Activated CD8-positive, alpha-beta memory T cell treated with anti-CD3 and anti-CD28 coated beads for 48 hours (primary cell): Measurements from ENCODE around the gene FIGNL1.

ENCODE experiments used
- DNase-seq, 3 experiments: peaks; one replicate each; pipeline ENCODE4 v3.0.0-alpha.2; 2020; ENCODE audit warnings: low read depth in 2 of 3, low spot score in 2 of 3

The FIGNL1 gene

DNA sequence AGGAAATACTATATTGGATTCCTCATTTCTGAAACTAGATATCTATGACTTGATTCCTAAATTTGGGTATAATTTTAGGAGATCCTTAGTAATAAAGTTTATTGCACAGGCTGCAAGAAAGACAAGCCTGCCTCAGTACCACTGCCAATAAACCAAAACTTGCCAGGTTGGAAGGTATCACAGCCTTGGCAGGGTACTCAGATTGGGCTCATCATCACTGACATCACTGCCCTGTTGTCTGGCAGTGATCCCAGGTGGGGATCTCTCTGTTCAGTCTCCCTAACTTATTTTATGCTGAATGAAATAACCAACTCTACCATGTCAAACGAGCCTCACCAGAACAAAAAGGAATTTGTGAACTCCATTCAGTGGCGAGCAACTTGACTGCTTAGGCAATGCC is 18.8 kb downstream of the FIGNL1 start:
- DNase-seq: no peak

DNA sequence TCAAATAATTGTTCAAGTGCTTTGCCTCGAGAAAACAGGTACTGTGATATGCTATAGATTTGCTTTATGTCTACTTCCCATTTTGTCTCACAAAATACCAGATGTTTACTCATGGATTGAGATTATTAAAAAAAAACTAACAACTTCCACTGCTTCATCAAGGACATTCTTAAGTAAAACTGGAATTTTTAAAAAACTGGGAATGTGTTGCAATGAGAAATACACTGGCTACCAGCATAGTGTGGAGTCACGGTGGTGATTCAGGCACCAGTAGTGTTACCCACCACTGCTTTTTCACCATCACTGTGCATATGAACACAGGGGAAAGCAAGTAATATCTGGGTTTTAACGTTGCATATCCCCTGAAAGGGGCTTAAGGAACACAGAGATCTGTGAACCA is 21.2 kb downstream of the FIGNL1 start:
- no peak for DNase-seq

DNA sequence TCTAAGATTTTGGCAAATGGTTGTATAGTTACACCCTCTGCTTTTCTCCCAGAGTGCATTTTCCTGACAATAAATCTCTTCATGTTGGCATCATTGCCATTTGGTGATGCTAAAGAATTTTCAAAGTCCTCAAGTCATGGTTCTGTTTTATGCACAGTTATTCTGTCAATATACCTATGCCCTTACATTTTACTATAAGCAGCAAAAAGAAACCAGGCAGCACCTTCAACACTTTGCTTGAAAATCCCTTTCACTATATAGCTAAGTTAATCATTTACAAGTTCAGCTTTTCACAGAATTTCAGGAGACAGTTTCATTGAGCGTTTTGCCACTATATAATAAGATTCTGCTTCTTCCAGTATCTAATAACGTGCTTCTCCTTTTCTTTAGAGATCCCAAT is 22.6 kb downstream of the FIGNL1 start:
- no peak for DNase-seq

GRCh38 chr7:50426280-50427045 is 23.7 kb downstream of the FIGNL1 start:
- DNase-seq: no peak

DNA sequence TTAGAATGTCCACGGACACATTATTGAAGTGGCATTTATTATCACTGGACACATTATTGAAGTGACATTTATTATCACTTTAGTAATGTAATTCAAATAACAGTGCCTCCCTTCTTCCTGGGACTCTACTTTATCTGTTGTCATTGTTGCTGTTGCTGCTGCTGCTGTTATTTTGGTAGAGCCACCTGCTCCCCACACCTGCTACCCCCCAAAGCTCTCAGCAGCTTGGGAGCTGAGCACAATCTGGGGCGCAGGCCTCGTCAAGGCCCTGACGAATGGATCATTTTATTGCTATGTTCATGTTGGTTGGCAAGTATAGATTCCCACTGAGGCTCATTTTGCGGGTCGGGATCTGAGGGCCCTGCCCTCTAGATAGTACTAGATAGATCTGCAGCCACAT is 24.8 kb downstream of the FIGNL1 start:
- no peak for DNase-seq

- DNase-seq: no peak
Observed at GRCh38 chr7:50423860-50424259, 26.3 kb downstream of the FIGNL1 start.

DNA sequence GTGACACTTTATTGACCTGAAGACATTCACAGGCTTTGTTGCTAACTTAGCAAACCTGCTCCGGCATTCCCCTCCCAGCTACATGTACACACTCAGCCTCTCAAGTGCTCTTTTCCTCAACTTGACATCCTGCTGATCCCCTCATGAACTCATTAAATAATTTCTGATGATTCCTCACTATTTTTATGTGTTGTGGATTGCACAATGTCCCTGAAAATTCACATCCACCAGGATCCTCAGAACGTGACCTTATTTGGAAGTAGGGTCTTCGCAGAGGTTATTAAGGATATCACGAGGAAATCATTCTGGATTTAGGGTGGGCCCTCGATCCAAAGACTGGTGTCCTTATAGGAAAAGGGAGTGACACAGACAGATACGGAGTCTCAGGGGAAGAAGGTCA is 27.3 kb downstream of the FIGNL1 start:
- DNase-seq: no peak

- no peak for DNase-seq
Observed at GRCh38 chr7:50421043-50421442, 29.1 kb downstream of the FIGNL1 start.

DNA sequence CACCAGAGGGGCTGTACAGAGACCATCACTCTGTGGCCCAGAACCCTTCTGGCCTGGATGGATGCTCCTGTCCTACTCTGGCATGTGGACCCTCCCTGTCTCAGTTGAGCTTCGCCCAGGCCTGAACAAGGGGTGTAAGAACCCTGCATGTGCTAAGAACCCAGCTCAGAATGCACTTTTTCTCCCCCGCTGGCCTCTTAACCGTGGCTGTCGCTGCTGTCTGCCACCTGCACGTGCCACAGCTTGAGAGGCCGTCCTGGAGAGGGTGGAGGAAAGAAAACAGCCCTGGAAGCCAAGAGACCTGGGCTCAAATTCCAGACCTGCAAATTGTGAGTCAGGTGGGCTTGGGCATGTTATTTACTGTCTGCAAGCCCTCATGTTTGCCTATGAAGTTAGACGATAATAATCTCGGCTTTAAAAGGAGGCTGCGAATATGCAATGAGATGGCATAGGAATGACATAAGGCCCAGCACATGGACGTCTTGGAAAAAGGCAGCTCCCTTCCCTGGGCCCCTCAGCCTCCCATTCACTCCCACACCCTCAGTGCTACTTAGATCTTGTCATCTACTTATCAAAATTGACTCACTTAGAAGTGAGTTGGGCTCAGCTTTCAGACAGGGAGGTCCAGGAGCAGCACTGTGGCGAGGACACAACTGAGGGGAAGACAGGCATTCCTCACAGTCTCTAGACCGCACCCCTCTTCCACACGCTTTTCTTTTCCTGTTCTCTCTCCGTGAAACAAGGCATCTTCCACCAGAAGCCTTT is 31.4 kb downstream of the FIGNL1 start:
- DNase-seq: no peak

GRCh38 chr7:50418086-50418515 is 32.0 kb downstream of the FIGNL1 start:
- DNase-seq: peak in 1 of 3 experiments; percentile 44

- no peak for DNase-seq
Observed at GRCh38 chr7:50416527-50417182, 33.5 kb downstream of the FIGNL1 start.

- no peak for DNase-seq
Observed at GRCh38 chr7:50415844-50416364, 34.2 kb downstream of the FIGNL1 start.

GRCh38 chr7:50413561-50413960 is 36.6 kb downstream of the FIGNL1 start:
- DNase-seq: no peak

GRCh38 chr7:50412973-50413372 is 37.2 kb downstream of the FIGNL1 start:
- no peak for DNase-seq

DNA sequence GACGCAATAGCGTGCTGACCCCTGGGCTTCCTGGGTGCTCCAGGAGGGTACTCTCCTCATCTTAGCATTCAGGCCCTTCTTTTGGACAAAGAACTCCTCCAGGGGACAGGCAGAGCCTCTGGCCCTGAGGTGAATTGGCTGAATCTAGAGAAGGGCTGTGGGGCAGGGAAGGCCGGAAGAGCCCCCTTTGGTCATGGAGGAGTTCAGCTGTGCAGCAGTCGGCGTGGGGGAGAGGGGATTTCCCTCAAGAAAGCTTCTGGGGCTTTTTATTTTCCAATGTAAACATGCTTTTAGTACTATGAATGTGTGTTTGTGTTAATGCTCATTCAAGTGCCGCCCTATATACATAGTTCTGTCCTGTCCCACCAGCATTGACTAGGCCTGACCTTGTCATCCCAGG is 38.8 kb downstream of the FIGNL1 start:
- no peak for DNase-seq

- DNase-seq: no peak
Observed at GRCh38 chr7:50409856-50410745, 40.0 kb downstream of the FIGNL1 start.

DNA sequence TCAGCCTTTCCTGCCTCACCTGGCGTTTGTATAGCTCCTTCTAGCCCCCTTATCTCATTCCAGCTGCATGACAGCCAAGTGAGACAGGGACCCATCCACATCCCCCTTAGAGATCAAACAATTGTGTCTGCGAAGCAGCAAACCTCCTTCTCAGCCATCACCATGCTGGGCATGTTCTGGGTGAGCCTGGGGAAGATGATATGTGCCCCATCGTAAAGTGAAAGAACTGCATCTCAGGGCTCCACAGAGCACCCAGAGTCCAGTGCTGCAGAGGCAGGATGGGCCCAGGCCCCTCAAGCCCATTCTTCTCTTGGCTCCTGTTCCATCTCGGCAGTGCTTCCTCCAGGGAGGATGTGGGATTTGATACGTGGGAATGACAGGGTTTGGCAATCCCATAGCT is 43.2 kb downstream of the FIGNL1 start:
- no peak for DNase-seq

GRCh38 chr7:50405221-50405620 is 44.9 kb downstream of the FIGNL1 start:
- DNase-seq: no peak

DNA sequence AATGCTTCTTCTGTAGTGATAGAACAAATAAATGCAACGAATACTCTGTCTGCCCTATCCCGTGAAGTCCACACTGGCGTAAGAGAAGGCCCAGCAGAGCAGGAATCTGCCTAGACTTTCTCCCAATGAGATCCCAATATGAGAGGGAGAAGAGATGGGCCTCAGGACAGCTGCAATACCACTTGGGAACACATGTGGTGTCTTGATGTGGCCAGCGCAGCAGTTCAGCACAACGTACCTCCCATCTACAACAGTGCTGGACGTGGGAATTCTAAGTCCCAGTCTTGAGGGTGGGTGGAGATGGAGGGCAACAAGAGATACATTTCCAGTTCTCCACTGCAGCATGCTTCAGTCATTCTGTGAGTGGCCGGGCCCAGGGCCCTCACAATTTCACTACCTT is 45.8 kb downstream of the FIGNL1 start:
- no peak for DNase-seq

- no peak for DNase-seq
Observed at GRCh38 chr7:50400114-50400513, 50.0 kb downstream of the FIGNL1 start.

- no peak for DNase-seq
Observed at GRCh38 chr7:50399635-50400034, 50.5 kb downstream of the FIGNL1 start.
